GM12865 (cell line): ENCODE data around the gene PANX3.

Experiments
- DNase-seq: peaks from one replicate; pipeline ENCODE4 v3.0.0; 2010; ENCODE audit warnings: low read depth
- H3K4me3 ChIP-seq: 2 replicates; pipeline ENCODE4 v1.5.1; 2011; ENCODE audit warnings: mild to moderate bottlenecking, low read depth, low read length, control low read depth
- CTCF ChIP-seq: IDR thresholded peaks from 2 replicates; pipeline ENCODE4 v1.5.1; 2011; ENCODE audit warnings: low read length, control low read depth, low read depth, inconsistent platforms; ENCODE audit not compliant: insufficient read depth; ENCODE audit errors: missing control alignments

Gene PANX3, protein sequence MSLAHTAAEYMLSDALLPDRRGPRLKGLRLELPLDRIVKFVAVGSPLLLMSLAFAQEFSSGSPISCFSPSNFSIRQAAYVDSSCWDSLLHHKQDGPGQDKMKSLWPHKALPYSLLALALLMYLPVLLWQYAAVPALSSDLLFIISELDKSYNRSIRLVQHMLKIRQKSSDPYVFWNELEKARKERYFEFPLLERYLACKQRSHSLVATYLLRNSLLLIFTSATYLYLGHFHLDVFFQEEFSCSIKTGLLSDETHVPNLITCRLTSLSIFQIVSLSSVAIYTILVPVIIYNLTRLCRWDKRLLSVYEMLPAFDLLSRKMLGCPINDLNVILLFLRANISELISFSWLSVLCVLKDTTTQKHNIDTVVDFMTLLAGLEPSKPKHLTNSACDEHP

DNA sequence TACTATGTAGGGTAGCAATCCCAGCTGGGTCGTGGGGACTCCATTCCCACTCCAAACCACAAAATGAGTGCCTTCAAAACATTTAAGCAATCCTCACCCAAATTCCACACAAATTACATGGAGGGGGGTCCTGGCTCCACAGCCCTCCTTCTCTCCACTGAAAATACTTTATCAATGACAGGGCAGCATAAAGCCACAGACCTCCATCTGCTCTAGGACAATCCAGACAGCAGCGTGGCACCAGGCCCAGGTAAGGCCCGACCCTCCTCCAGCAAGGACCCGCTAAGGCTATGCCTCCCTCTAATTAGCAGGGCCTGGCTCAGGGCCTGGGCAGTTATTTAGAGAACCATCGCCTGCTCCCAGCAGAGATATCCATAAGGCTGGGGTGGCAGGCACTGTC lies at the start of gene PANX3:
PANX3 (plus strand) TSS at position 365 of the 400 bp plus-strand sequence. CDS start 129 bp downstream, outside the sequence.
- no peak for DNase-seq
- no peak for TF ChIP-seq CTCF
- no peak within 1 kb of the TSS for H3K4me3 ChIP-seq

DNA sequence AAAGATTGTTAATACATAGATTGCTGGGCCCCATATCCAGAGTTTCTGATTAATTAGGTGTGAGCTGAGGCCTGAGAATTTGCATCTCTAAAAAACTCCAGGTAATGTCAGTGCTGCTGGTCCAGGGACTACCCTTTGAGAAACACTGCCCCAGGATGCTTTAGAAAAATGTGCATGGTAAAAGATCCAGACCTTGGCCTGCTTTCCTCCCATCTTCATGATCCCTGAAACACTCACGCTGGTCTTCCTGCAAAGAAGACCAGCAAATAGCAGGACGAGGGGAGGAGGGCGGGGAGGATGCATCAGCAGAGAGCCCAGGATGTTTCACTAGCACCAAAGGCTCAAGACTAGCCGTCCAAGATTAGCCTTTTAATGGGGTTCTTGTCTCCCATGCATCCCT lies 41.5 kb upstream of the PANX3 start, which contains the start of gene OR8A1:
OR8A1 (plus strand) TSS at position 301 of the 400 bp plus-strand sequence. CDS start 123 bp downstream, outside the sequence.
- DNase-seq = no peak
- H3K4me3 ChIP-seq = no peak within 1 kb of the TSS
- TF ChIP-seq CTCF = no peak

DNA sequence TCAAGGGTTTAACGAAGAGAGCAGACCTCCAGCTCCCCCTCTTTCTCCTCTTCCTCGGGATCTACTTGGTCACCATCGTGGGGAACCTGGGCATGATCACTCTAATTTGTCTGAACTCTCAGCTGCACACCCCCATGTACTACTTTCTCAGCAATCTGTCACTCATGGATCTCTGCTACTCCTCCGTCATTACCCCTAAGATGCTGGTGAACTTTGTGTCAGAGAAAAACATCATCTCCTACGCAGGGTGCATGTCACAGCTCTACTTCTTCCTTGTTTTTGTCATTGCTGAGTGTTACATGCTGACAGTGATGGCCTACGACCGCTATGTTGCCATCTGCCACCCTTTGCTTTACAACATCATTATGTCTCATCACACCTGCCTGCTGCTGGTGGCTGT lies 41.1 kb upstream of the PANX3 start:
- H3K4me3 ChIP-seq = no peak overlapping the region
- no peak for DNase-seq
- TF ChIP-seq CTCF = no peak

- H3K4me3 ChIP-seq = no peak overlapping the region
- DNase-seq = no peak
- no peak for TF ChIP-seq CTCF
Measured at GRCh38 chr11:124577716-124578427, 33.4 kb upstream of the PANX3 start.

- no peak for DNase-seq
- H3K4me3 ChIP-seq = no peak overlapping the region
- TF ChIP-seq CTCF = no peak
Measured at GRCh38 chr11:124578761-124579160, 32.5 kb upstream of the PANX3 start.

- DNase-seq = no peak
- no peak for TF ChIP-seq CTCF
- H3K4me3 ChIP-seq = no peak overlapping the region
Measured at GRCh38 chr11:124581817-124582216, 29.4 kb upstream of the PANX3 start.
